Left renal cortex interstitium (tissue), 4 donors: ENCODE measurements around the gene SRPX. TPM values are rescaled to one million over a fixed set of nuclear protein-coding genes. Genes with fewer than 3 reads are reported as not detected.

Experiments
- polyA plus RNA-seq, 4 donors: library from polyadenylated mRNA; unstranded; fragments of 120-200 nt; gene quantifications; one replicate each; pipeline ENCODE4 v1.2.1, GENCODE V29; 2013; ENCODE audit not compliant: insufficient read length in 4 of 4

SRPX gene
- polyA plus RNA-seq, 4 donors, result 11.5 to 20.7 (median 16.4) TPM

Other genes with a start within 250 kb of the SRPX start
- gene SYTL5, start 214.3 kb downstream of the SRPX start, polyA plus RNA-seq, result 1 to 10 TPM; 2.0 to 3.7 (median 3.0) TPM
- 10 to 100 TPM; 11.7 to 24.3 (median 14.9) TPM for gene RPGR, start 106.6 kb upstream of the SRPX start, polyA plus RNA-seq
- gene OTC, start 131.7 kb upstream of the SRPX start, polyA plus RNA-seq, result under 1 TPM in 3 of 4 donors, not detected in 1; 0.09 to 0.49 (median 0.13) TPM